ENCODE measurements around the gene FETUB. TPM values are rescaled to one million over a fixed set of nuclear protein-coding genes. Genes with fewer than 3 reads are reported as not detected.

Gene FETUB
- polyA plus RNA-seq, 4 donors = not detected

DNA sequence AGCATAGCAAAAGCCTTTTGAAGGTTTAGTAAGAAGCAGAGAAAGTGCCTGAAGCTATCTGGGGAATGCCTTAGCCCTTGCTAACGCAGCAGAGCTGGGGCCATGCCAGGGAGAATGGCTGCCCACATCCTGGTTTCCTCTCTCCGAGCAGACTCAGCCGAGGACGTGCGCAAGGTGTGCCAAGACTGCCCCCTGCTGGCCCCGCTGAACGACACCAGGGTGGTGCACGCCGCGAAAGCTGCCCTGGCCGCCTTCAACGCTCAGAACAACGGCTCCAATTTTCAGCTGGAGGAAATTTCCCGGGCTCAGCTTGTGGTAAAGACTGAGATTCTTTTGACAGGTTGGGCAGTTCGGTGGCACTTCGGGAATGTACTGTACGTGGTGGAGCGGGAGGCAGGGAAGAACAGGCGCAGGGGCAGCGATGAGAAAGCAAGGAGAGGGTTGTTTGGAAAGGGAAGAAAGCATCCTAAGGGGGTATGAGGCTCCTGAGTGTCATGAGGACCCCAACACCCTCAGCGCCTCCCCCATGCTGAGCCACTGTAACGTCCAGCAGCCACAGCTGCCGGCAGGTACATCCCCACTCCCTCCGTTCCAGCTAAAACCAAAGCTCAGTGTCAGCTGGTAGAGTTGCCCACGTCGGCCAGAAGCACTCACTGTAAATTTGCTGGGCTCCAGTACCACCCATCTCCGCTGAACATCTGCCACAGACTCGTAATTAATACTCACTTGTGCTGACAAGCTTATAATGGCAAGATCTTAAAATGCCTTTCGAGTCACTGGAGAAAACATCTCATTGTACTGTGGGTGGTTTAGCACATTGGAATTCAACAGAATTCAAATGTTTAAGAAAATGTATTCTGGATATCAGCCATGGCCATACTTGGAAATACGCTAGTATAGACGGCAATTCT, 22.9 kb upstream of the FETUB start:
- Histone ChIP-seq H3K27ac (ENCODE audit: low read depth in 1 of 3, low read length in 2 of 3) (peak overlapping the region in 1 of 3 donors; percentile 8), H3K9me3 (ENCODE audit: control insufficient read depth in 2 of 2, insufficient read depth in 1 of 2, low read depth in 1 of 2, low read length in 1 of 2) (no peaks in the 10 kb centered on the region), H3K4me3 (ENCODE audit: low read depth in 1 of 3, low read length in 3 of 3) (no peak overlapping the region), H3K4me1 (ENCODE audit: control insufficient read depth in 3 of 3, insufficient read depth in 2 of 3, low read depth in 1 of 3, low read length in 2 of 3) (peaks cover 0 to 13% (median 0%) of the 10 kb centered on the region in 3 donors), H3K36me3 (ENCODE audit: control insufficient read depth in 3 of 3, insufficient read depth in 2 of 3, low read depth in 1 of 3, low read length in 3 of 3) (no peaks in the 10 kb centered on the region), H3K27me3 (ENCODE audit: control insufficient read depth in 3 of 3, insufficient read depth in 3 of 3, low read length in 3 of 3) (no peaks in the 10 kb centered on the region)
- WGBS, 3 donors = 20 to 24% (median 20%) methylated on average over 30 to 31 of the region's 31 CpGs
- FAIRE-seq (no peak), DNase-seq (peak; percentile 83 to 90)

DNA sequence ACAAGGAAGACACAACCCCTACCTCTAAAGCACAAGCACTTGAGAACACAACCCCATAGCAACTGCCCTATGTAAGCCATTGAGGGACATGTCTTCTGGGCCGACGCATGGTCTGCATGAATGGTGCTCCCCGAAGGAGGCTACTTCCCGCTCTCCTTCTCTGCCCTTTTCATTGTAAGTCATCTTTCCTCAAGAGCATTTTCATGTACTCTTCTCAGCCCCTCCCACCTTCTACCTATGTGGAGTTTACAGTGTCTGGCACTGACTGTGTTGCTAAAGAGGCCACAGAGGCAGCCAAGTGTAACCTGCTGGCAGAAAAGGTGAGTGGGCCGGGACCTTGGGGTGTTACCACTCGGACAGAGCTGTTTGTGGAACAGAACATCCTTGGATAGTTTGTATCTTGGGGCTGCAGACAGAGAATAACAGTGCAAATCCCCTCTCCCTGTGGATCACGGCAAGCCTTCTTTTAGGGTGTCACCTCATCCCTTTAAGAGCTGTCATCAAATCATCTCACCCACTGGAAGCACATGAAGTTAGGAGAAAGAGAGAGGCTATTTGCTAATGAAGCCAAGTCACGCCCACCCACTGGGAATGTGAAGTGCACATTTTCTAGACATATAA, 21.8 kb upstream of the FETUB start:
- WGBS, 3 donors = 88 to 92% (median 89%) methylated on average over 8 of the region's 8 CpGs
- DNase-seq = no peak
- no peaks in the 10 kb centered on the region for H3K36me3 ChIP-seq (ENCODE audit: control insufficient read depth in 3 of 3, insufficient read depth in 2 of 3, low read depth in 1 of 3, low read length in 3 of 3)
- H3K4me1 ChIP-seq (ENCODE audit: control insufficient read depth in 3 of 3, insufficient read depth in 2 of 3, low read depth in 1 of 3, low read length in 2 of 3) = peaks cover 0 to 2% (median 0%) of the 10 kb centered on the region in 3 donors
- H3K27ac ChIP-seq (ENCODE audit: low read depth in 1 of 3, low read length in 2 of 3) = no peak overlapping the region
- FAIRE-seq = no peak
- H3K4me3 ChIP-seq (ENCODE audit: low read depth in 1 of 3, low read length in 3 of 3) = no peak overlapping the region
- H3K9me3 ChIP-seq (ENCODE audit: control insufficient read depth in 2 of 2, insufficient read depth in 1 of 2, low read depth in 1 of 2, low read length in 1 of 2) = no peaks in the 10 kb centered on the region
- H3K27me3 ChIP-seq (ENCODE audit: control insufficient read depth in 3 of 3, insufficient read depth in 3 of 3, low read length in 3 of 3) = no peaks in the 10 kb centered on the region

DNA sequence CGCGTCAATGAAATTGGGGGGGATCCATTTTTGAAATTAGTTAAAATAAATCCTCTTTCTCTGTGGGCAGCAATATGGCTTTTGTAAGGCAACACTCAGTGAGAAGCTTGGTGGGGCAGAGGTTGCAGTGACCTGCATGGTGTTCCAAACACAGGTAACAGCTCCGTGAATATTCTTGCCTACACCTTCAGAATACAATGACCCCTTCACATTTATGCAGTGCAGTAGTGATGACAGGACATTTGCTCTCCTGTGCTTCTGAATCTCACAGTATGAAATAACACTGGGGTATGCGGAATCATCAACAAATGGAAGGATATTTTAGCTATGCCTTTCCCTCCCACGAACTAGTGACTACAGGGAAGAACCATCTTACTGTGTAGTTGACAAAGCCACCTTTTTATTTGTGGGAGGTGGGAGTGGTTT, 20.4 kb upstream of the FETUB start:
- Histone ChIP-seq H3K9me3 (ENCODE audit: control insufficient read depth in 2 of 2, insufficient read depth in 1 of 2, low read depth in 1 of 2, low read length in 1 of 2) (no peaks in the 10 kb centered on the region), H3K4me3 (ENCODE audit: low read depth in 1 of 3, low read length in 3 of 3) (no peak overlapping the region), H3K4me1 (ENCODE audit: control insufficient read depth in 3 of 3, insufficient read depth in 2 of 3, low read depth in 1 of 3, low read length in 2 of 3) (peaks cover 0 to 2% (median 0%) of the 10 kb centered on the region in 3 donors), H3K36me3 (ENCODE audit: control insufficient read depth in 3 of 3, insufficient read depth in 2 of 3, low read depth in 1 of 3, low read length in 3 of 3) (no peaks in the 10 kb centered on the region), H3K27me3 (ENCODE audit: control insufficient read depth in 3 of 3, insufficient read depth in 3 of 3, low read length in 3 of 3) (no peaks in the 10 kb centered on the region), H3K27ac (ENCODE audit: low read depth in 1 of 3, low read length in 2 of 3) (no peak overlapping the region)
- FAIRE-seq (no peak), DNase-seq (no peak)
- WGBS, 3 donors = 89 to 90% (median 90%) methylated on average over 5 of the region's 5 CpGs

DNA sequence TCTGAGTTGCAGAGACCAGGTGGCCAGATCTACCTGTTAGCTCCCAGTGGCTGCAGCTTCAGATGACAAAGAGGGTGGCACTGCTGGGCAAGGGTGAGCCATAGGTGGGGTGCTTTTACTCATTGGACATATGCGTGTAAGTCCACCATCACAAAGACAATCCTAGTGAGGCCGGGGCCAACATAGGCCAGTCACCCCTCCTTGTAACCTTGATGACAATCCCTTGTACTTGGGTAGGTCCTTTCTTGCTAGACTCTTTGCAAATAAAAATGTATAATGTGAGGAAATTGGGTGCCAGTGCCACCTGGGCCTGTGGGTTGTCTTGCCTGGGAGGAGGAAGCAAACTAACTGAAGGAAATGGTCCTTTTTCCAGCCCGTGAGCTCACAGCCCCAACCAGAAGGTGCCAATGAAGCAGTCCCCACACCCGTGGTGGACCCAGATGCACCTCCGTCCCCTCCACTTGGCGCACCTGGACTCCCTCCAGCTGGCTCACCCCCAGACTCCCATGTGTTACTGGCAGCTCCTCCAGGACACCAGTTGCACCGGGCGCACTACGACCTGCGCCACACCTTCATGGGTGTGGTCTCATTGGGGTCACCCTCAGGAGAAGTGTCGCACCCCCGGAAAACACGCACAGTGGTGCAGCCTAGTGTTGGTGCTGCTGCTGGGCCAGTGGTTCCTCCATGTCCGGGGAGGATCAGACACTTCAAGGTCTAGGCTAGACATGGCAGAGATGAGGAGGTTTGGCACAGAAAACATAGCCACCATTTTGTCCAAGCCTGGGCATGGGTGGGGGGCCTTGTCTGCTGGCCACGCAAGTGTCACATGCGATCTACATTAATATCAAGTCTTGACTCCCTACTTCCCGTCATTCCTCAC, 19.7 kb upstream of the FETUB start:
- no peak overlapping the region for H3K27ac ChIP-seq (ENCODE audit: low read depth in 1 of 3, low read length in 2 of 3)
- no peaks in the 10 kb centered on the region for H3K27me3 ChIP-seq (ENCODE audit: control insufficient read depth in 3 of 3, insufficient read depth in 3 of 3, low read length in 3 of 3)
- 72 to 88% (median 84%) methylated on average over 17 of the region's 17 CpGs for WGBS, 3 donors
- no peak overlapping the region for H3K4me3 ChIP-seq (ENCODE audit: low read depth in 1 of 3, low read length in 3 of 3)
- H3K9me3 ChIP-seq (ENCODE audit: control insufficient read depth in 2 of 2, insufficient read depth in 1 of 2, low read depth in 1 of 2, low read length in 1 of 2) = no peaks in the 10 kb centered on the region
- FAIRE-seq = no peak
- DNase-seq = no peak
- H3K4me1 ChIP-seq (ENCODE audit: control insufficient read depth in 3 of 3, insufficient read depth in 2 of 3, low read depth in 1 of 3, low read length in 2 of 3) = no peaks in the 10 kb centered on the region
- no peaks in the 10 kb centered on the region for H3K36me3 ChIP-seq (ENCODE audit: control insufficient read depth in 3 of 3, insufficient read depth in 2 of 3, low read depth in 1 of 3, low read length in 3 of 3)

DNA sequence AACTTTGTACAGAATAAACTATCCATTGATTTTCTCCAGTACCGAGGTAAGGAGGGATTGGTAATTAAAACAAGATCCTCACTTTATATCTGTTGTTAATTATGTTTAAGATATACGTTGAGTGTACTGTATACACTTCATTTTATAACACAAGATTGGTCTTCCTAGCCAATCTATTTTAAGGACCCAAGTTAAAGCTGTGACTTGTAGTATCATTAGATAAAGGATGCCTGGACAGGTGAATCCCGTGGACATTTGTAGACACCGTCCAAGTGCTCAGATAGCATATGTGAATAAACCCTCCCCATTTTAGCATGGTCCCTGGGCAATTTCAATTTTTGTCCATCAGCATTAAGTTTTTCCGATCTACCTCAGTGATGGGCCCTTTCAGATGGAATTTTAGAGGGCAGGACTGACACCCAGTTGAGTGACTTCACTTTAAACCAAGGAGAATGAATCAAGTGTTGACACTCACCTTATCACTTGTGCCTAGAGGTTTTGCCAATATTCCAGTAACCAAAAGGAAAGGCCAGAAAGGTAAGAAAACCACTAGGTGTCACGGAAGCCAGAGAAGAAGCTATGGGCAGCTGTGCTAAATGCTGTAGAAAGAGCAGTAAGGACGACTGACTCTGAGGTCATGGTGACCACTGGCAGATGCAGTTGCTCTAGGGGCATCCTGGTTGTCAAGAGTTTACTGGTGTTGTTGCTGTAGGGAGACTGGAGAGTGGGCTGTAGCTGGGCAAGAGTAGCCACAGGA, 18.1 kb upstream of the FETUB start:
- no peaks in the 10 kb centered on the region for H3K27me3 ChIP-seq (ENCODE audit: control insufficient read depth in 3 of 3, insufficient read depth in 3 of 3, low read length in 3 of 3)
- no peaks in the 10 kb centered on the region for H3K9me3 ChIP-seq (ENCODE audit: control insufficient read depth in 2 of 2, insufficient read depth in 1 of 2, low read depth in 1 of 2, low read length in 1 of 2)
- no peak overlapping the region for H3K27ac ChIP-seq (ENCODE audit: low read depth in 1 of 3, low read length in 2 of 3)
- DNase-seq = no peak
- no peak overlapping the region for H3K4me3 ChIP-seq (ENCODE audit: low read depth in 1 of 3, low read length in 3 of 3)
- H3K36me3 ChIP-seq (ENCODE audit: control insufficient read depth in 3 of 3, insufficient read depth in 2 of 3, low read depth in 1 of 3, low read length in 3 of 3) = no peaks in the 10 kb centered on the region
- WGBS, 3 donors = 63 to 77% (median 74%) methylated on average over 7 of the region's 7 CpGs
- FAIRE-seq = no peak
- no peaks in the 10 kb centered on the region for H3K4me1 ChIP-seq (ENCODE audit: control insufficient read depth in 3 of 3, insufficient read depth in 2 of 3, low read depth in 1 of 3, low read length in 2 of 3)

DNA sequence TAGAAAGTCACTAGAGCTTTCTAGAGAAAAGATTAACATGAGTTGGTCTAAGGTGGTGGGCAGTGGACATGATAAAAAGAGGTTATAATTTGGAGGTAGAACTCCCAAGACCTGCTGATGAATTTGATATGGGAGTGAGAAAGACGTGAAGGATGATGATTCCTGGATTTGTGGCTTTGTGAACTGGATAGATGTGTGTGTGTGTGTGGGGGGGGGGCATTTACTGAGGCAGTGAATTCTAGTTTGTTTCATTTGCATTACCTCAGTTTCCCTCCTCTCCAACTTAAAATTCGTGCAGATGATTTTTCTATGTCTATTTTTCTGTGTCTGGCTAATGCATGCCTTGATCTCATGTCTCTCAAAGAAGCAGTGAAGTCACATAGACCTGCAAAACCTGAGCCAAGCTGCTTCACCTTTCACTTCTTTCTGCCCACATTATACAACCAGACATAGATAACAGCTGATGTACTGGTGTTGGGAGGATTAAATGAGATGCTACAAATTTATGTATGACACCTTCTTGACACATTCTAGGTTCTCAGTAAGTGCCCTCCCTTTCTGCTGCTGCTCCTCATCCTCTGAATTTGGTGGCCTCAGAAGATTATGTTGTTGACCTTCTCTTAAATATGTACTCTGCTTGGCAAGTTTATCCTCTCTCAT, 17.4 kb upstream of the FETUB start:
- no peak for DNase-seq
- Histone ChIP-seq H3K9me3 (ENCODE audit: control insufficient read depth in 2 of 2, insufficient read depth in 1 of 2, low read depth in 1 of 2, low read length in 1 of 2) (no peaks in the 10 kb centered on the region), H3K4me3 (ENCODE audit: low read depth in 1 of 3, low read length in 3 of 3) (no peak overlapping the region), H3K4me1 (ENCODE audit: control insufficient read depth in 3 of 3, insufficient read depth in 2 of 3, low read depth in 1 of 3, low read length in 2 of 3) (no peaks in the 10 kb centered on the region), H3K27me3 (ENCODE audit: control insufficient read depth in 3 of 3, insufficient read depth in 3 of 3, low read length in 3 of 3) (no peaks in the 10 kb centered on the region), H3K27ac (ENCODE audit: low read depth in 1 of 3, low read length in 2 of 3) (no peak overlapping the region), H3K36me3 (ENCODE audit: control insufficient read depth in 3 of 3, insufficient read depth in 2 of 3, low read depth in 1 of 3, low read length in 3 of 3) (no peaks in the 10 kb centered on the region)
- WGBS, 3 donors = 28 to 56% (median 53%) methylated on average over 2 of the region's 2 CpGs
- no peak for FAIRE-seq

DNA sequence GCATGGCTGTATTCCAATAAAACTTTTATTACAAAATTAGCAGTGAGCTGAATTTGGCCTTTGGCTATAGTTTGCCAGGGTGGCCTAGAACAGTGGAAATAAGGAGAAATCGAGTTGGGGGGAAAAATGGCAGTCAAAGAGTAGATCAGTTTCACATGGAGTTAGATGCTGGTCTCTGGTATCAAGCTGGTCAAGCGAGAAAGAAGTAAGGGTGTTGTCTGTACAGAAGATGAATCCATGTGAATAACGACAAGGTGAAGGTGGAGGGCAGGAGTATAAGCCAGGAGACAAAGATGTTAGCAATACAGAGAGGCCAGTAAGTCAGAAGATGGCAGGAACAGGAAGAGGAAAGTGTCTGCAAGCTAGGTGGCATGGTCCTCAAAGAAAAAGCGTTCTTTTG, 15.6 kb upstream of the FETUB start:
- no peaks in the 10 kb centered on the region for H3K36me3 ChIP-seq (ENCODE audit: control insufficient read depth in 3 of 3, insufficient read depth in 2 of 3, low read depth in 1 of 3, low read length in 3 of 3)
- 76 to 81% (median 81%) methylated on average over 4 of the region's 4 CpGs for WGBS, 3 donors
- no peaks in the 10 kb centered on the region for H3K9me3 ChIP-seq (ENCODE audit: control insufficient read depth in 2 of 2, insufficient read depth in 1 of 2, low read depth in 1 of 2, low read length in 1 of 2)
- no peak overlapping the region for H3K27ac ChIP-seq (ENCODE audit: low read depth in 1 of 3, low read length in 2 of 3)
- no peaks in the 10 kb centered on the region for H3K4me1 ChIP-seq (ENCODE audit: control insufficient read depth in 3 of 3, insufficient read depth in 2 of 3, low read depth in 1 of 3, low read length in 2 of 3)
- FAIRE-seq (no peak), DNase-seq (no peak)
- H3K4me3 ChIP-seq (ENCODE audit: low read depth in 1 of 3, low read length in 3 of 3) = no peak overlapping the region
- H3K27me3 ChIP-seq (ENCODE audit: control insufficient read depth in 3 of 3, insufficient read depth in 3 of 3, low read length in 3 of 3) = no peaks in the 10 kb centered on the region
